Endothelial cell of umbilical vein (primary cell): ENCODE data around the gene HTT-AS. TPM values are rescaled to one million over a fixed set of nuclear protein-coding genes. Genes with fewer than 3 reads are reported as not detected.

Experiments
- BruUV-seq: library from RNA; stranded (reverse); fragments of 400-500 nt; replicated peaks from 2 replicates; lab custom pipeline; 2021; lab: Mats Ljungman, UMichigan
- CTCF ChIA-PET: fragments of 300-600, 350-600 bp; sonication (Branson Sonifier 250); formaldehyde crosslinking; loops from one replicate; lab custom pipeline; 2021; ENCODE audit warnings: antibody characterized with exemption, inconsistent platforms; lab: Charles Lee
- POLR2A ChIA-PET: fragments of 300-600, 350-600 bp; sonication (Branson Sonifier 250); formaldehyde crosslinking; loops from one replicate; lab custom pipeline; 2021; ENCODE audit warnings: antibody characterized with exemption, inconsistent platforms; lab: Charles Lee
- DNase-seq: peaks from one replicate; pipeline ENCODE4 v3.0.0-alpha.2; 2011; ENCODE audit warnings: low read depth, low spot score
- FAIRE-seq: peaks from 2 replicates; lab custom pipeline; 2011; peaks lifted over from hg19 to GRCh38; lab: Jason Lieb, UNC
- H2AFZ ChIP-seq: 2 replicates; pipeline ENCODE4 v1.6.0; 2012; ENCODE audit warnings: low read depth, low read length, control low read depth, inconsistent platforms
- H3K27ac ChIP-seq: 2 replicates; pipeline ENCODE4 v1.5.1; 2011; ENCODE audit warnings: low read depth, mild to moderate bottlenecking, control low read depth, low read length, moderate library complexity; ENCODE audit not compliant: insufficient read depth
- H3K27me3 ChIP-seq, 2 experiments: 2 replicates each; pipeline versions ENCODE4 v1.6.0 to v1.6.1; 2011; ENCODE audit warnings: low read length in 2 of 2, mixed read lengths in 1 of 2; ENCODE audit not compliant: control insufficient read depth in 2 of 2, insufficient read depth in 2 of 2
- H3K36me3 ChIP-seq, 2 experiments: 2 replicates in 1 of 2; 3 replicates in 1 of 2; pipeline ENCODE4 v1.5.1; 2011; ENCODE audit warnings: low read length in 2 of 2, mild to moderate bottlenecking in 1 of 2, moderate library complexity in 1 of 2; ENCODE audit not compliant: control insufficient read depth in 2 of 2, insufficient read depth in 2 of 2; ENCODE audit errors: extremely low read depth in 1 of 2
- H3K4me1 ChIP-seq: 3 replicates; pipeline ENCODE4 v1.5.1; 2011; ENCODE audit warnings: mild to moderate bottlenecking, low read length; ENCODE audit not compliant: control insufficient read depth, insufficient read depth; ENCODE audit errors: extremely low read depth
- H3K4me2 ChIP-seq: 2 replicates; pipeline ENCODE4 v1.6.1; 2011; ENCODE audit warnings: low read length, control low read depth, mixed read lengths; ENCODE audit not compliant: insufficient read depth
- H3K4me3 ChIP-seq, 3 experiments: fragments of 200-600 bp in 1 of 3; sonication (generic), shearing (Covaris generic) in 1 of 3; replicated peaks in 1 of 3; 2 replicates each; pipeline ENCODE4 v1.5.1; 2011 to 2016; ENCODE audit warnings: control low read depth in 3 of 3, low read length in 3 of 3, mild to moderate bottlenecking in 2 of 3, inconsistent platforms in 1 of 3, low read depth in 1 of 3, moderate library complexity in 1 of 3; ENCODE audit not compliant: insufficient read depth in 1 of 3
- H3K79me2 ChIP-seq: 2 replicates; pipeline ENCODE4 v1.6.0; 2012; ENCODE audit warnings: low read length, inconsistent platforms; ENCODE audit not compliant: control insufficient read depth, insufficient read depth
- H3K9ac ChIP-seq: replicated peaks from 2 replicates; pipeline ENCODE3; 2011; ENCODE audit warnings: low read length, control low read depth; ENCODE audit not compliant: insufficient read depth; ENCODE audit errors: extremely low read depth
- H3K9me1 ChIP-seq: replicated peaks from 3 replicates; pipeline ENCODE4 v1.6.0; 2011; ENCODE audit warnings: mild to moderate bottlenecking, low read length; ENCODE audit not compliant: control insufficient read depth, insufficient read depth; ENCODE audit errors: extremely low read depth
- H3K9me3 ChIP-seq: replicated peaks from 2 replicates; pipeline ENCODE4 v1.5.1; 2012; ENCODE audit warnings: low read length, inconsistent platforms; ENCODE audit not compliant: control insufficient read depth, insufficient read depth
- H4K20me1 ChIP-seq: replicated peaks from 2 replicates; pipeline ENCODE3; 2011; ENCODE audit warnings: mild to moderate bottlenecking, low read length; ENCODE audit not compliant: control insufficient read depth, insufficient read depth; ENCODE audit errors: extremely low read depth
- EZH2 ChIP-seq: IDR thresholded peaks from 2 replicates; pipeline ENCODE4 v1.6.1; 2012; ENCODE audit warnings: borderline replicate concordance, low read depth, mild to moderate bottlenecking, moderate library complexity, low read length, inconsistent platforms; ENCODE audit not compliant: severe bottlenecking
- FOS ChIP-seq: IDR thresholded peaks from 2 replicates; pipeline ENCODE4 v1.6.1; 2011; ENCODE audit warnings: mild to moderate bottlenecking, low read length, moderate library complexity, borderline replicate concordance; ENCODE audit not compliant: insufficient read depth
- GATA2 ChIP-seq: IDR thresholded peaks from 2 replicates; pipeline ENCODE4 v1.7.0; 2011; ENCODE audit warnings: low read depth, mild to moderate bottlenecking, moderate library complexity, mixed read lengths, low read length; ENCODE audit not compliant: insufficient read length, insufficient read depth
- JUN ChIP-seq: IDR thresholded peaks from 2 replicates; pipeline ENCODE4 v1.6.1; 2011; ENCODE audit warnings: borderline replicate concordance, low read depth; ENCODE audit not compliant: insufficient read length, insufficient read depth
- MYC ChIP-seq: IDR thresholded peaks from one replicate; pipeline ENCODE4 v1.6.1; 2011; ENCODE audit warnings: mild to moderate bottlenecking, low read depth, low read length
- POLR2A ChIP-seq: IDR thresholded peaks from 2 replicates; pipeline ENCODE4 v1.6.1; 2012; ENCODE audit warnings: low read depth, mild to moderate bottlenecking, control low read depth, low read length
- POLR2AphosphoS5 ChIP-seq: IDR thresholded peaks from 2 replicates; pipeline ENCODE4 v1.6.1; 2012; ENCODE audit warnings: low read depth, mild to moderate bottlenecking, control low read depth, low read length, moderate library complexity; ENCODE audit not compliant: insufficient read depth
- dilution Hi-C: fragments of 300-500 bp; cut with MboI; formaldehyde crosslinking; loops from one replicate; pipeline ENCODE4 v1.15.0; 2019; ENCODE audit warnings: low sequenced_read_pairs; ENCODE audit not compliant: extremely low pct_ligation_motif_present
- intact Hi-C: fragments of 100-400 bp; cut with micrococcal nuclease; formaldehyde crosslinking; loops from one replicate; pipeline ENCODE4 v1.10.0; 2022
- polyA plus RNA-seq, 4 experiments: library from polyadenylated mRNA; depleted of rRNA in 3 of 4; stranded (reverse) in 3 of 4; unstranded in 1 of 4; fragments of >200 nt; gene quantifications; 2 replicates each; pipeline versions ENCODE4 v1.2.1 to v1.2.3, GENCODE V29; 2011 to 2012; ENCODE audit warnings: missing spikeins in 1 of 4
- total RNA-seq: library from RNA; stranded (reverse); gene quantifications from 2 replicates; pipeline ENCODE4 v1.2.3, GENCODE V29; 2021
- TF ChIP-seq, protein P1 (sequence below): IDR thresholded peaks from 2 replicates; pipeline ENCODE4 v1.6.1; 2011; ENCODE audit not compliant: insufficient read depth, insufficient read length
- TF ChIP-seq, protein P2 (sequence below), 2 donors: IDR thresholded peaks; 1 replicate in 1 of 2; 2 replicates in 1 of 2; pipeline ENCODE4 v1.5.1; 2011; ENCODE audit warnings: low read length in 2 of 2, mild to moderate bottlenecking in 2 of 2, moderate library complexity in 2 of 2, control low read depth in 1 of 2, inconsistent platforms in 1 of 2, low read depth in 1 of 2; ENCODE audit not compliant: insufficient read depth in 1 of 2; ENCODE audit errors: extremely low read depth in 1 of 2

Gene HTT-AS
- total and polyA plus RNA-seq, 2 donors (not counting 3 experiments of a cell fraction or from before 2014, with no cell fraction given) = not detected

DNA sequence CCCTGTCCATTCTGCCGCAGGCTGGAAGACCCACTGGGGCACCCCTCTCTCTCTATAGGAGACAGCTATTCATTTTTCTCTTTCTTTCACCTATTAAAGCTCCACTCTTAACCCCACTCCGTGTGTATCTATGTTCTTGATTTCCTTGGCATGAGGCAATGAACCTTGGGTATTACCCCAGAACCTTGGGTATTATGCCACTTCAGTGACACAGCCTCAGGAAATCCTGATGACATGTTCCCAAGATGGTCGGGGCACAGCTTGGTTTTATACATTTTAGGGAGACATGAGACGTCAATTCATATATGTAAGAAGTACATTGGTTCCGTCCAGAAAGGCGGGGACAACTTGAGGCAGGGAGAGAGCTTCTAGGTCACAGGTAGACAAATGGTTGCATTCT is 13.4 kb downstream of the HTT-AS start:
- FAIRE-seq (no peak), DNase-seq (no peak)
- H3K79me2 ChIP-seq = no peaks in the 10 kb centered on the region
- POLR2A ChIA-PET = no interaction called here
- intact Hi-C loops (no loop called here), dilution Hi-C loops (no loop called here)
- no peak overlapping the region for H3K4me3 ChIP-seq
- no peaks in the 10 kb centered on the region for H4K20me1 ChIP-seq
- H3K9ac ChIP-seq = no peak overlapping the region
- H3K36me3 ChIP-seq = no peaks in the 10 kb centered on the region
- no peak overlapping the region for H3K27ac ChIP-seq
- no TSS peak for BruUV-seq
- H3K27me3 ChIP-seq = peaks cover 0 to 2% of the 10 kb centered on the region in 2 experiments
- H3K4me2 ChIP-seq = no peak overlapping the region
- no peak for TF ChIP-seq FOS
- no peak for TF ChIP-seq JUN
- no peak for TF ChIP-seq GATA2
- TF ChIP-seq POLR2A = no peak
- no peak for TF ChIP-seq MYC
- TF ChIP-seq, protein P1, sequence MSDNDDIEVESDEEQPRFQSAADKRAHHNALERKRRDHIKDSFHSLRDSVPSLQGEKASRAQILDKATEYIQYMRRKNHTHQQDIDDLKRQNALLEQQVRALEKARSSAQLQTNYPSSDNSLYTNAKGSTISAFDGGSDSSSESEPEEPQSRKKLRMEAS = no peak
- TF ChIP-seq, protein P2, sequence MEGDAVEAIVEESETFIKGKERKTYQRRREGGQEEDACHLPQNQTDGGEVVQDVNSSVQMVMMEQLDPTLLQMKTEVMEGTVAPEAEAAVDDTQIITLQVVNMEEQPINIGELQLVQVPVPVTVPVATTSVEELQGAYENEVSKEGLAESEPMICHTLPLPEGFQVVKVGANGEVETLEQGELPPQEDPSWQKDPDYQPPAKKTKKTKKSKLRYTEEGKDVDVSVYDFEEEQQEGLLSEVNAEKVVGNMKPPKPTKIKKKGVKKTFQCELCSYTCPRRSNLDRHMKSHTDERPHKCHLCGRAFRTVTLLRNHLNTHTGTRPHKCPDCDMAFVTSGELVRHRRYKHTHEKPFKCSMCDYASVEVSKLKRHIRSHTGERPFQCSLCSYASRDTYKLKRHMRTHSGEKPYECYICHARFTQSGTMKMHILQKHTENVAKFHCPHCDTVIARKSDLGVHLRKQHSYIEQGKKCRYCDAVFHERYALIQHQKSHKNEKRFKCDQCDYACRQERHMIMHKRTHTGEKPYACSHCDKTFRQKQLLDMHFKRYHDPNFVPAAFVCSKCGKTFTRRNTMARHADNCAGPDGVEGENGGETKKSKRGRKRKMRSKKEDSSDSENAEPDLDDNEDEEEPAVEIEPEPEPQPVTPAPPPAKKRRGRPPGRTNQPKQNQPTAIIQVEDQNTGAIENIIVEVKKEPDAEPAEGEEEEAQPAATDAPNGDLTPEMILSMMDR (IDR thresholded peaks at IDR 0.05; ENCODE audit: extremely low read depth in 1 of 2, insufficient read depth in 1 of 2, low read depth in 1 of 2, low read length in 2 of 2) = no peak
- TF ChIP-seq EZH2 = no peak
- TF ChIP-seq POLR2AphosphoS5 = no peak
- no peaks in the 10 kb centered on the region for H3K4me1 ChIP-seq
- no peaks in the 10 kb centered on the region for H3K9me3 ChIP-seq
- no peaks in the 10 kb centered on the region for H3K9me1 ChIP-seq
- no peak overlapping the region for H2AFZ ChIP-seq
- CTCF ChIA-PET = interaction anchor here (0.7 to 2.1 kb wide), 2 partner anchors 14 to 414 kb away, joined by 3 to 6 read pairs; no protein-coding TSS in a partner anchor
